Coronary artery (tissue), 2 donors: ENCODE data around the gene CLDN14.

Experiments used
- DNase-seq: peaks from one replicate; pipeline ENCODE4 v3.0.0-alpha.2; 2017; ENCODE audit warnings: low spot score
- H3K27ac ChIP-seq, 2 donors: fragments of 200-600 bp; sonication (generic); one replicate each; pipeline ENCODE4 v1.5.1; 2016 to 2019
- H3K4me3 ChIP-seq: fragments of 200-600 bp; sonication (generic); 2 replicates; pipeline ENCODE4 v1.5.1; 2016; ENCODE audit warnings: mild to moderate bottlenecking, moderate library complexity
- TF ChIP-seq, protein P1 (sequence below): fragments of 200-600 bp; sonication (generic); IDR thresholded peaks from one replicate; pipeline ENCODE4 v1.5.1; 2019; ENCODE audit warnings: antibody characterized with exemption

CLDN14 gene, protein sequence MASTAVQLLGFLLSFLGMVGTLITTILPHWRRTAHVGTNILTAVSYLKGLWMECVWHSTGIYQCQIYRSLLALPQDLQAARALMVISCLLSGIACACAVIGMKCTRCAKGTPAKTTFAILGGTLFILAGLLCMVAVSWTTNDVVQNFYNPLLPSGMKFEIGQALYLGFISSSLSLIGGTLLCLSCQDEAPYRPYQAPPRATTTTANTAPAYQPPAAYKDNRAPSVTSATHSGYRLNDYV

DNA sequence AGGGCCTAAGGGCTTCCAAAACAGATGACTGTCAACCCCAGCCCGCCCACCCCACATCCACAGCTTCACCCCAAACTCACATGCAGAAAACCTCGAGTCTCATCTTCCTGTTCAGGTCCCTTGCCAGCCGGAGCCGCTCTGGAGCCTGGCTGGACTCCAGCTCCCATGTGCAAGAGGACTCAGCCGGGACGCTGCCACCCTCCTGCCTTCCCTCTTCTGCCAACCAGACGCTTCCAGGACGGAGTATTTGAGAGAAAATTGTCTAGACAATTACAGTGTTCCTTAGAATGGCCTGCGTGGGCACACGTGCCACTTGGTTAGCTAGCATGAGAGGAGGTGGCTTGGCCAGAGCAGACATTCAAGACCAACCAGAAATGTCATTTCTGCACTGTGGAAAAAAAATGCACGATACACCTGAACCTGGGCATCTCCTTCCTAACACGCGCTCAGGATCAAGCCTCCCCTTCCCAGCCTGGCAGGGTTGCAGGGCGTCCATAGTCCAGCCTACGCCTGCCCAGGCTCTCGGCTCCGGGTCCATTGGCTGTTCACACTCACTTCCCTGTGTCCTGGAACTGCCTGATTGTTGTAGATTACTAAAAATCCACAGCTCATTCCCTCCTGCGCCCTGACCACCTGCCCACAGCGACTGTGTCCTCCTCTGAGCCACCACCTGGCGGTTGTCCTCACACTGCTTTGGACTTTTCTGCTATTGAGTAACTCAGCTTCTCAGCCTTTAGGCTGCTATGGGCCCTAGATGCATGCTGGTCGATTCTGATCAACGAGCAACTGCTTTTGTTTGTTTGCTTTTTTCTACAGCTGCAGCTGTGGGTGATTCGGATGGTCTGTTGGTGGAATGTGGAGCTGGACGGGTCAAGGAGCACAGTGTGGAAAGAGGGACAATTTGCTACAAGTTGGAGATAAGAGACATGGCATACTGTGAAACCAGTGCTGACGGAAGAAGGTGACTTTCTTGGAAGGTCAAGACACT, at the start of gene CLDN14:
Gene CLDN14 (minus strand): TSS at position 708 of the 988 bp plus-strand sequence. CDS start 18,427 bp downstream, outside the sequence.
- TF ChIP-seq, protein P1, sequence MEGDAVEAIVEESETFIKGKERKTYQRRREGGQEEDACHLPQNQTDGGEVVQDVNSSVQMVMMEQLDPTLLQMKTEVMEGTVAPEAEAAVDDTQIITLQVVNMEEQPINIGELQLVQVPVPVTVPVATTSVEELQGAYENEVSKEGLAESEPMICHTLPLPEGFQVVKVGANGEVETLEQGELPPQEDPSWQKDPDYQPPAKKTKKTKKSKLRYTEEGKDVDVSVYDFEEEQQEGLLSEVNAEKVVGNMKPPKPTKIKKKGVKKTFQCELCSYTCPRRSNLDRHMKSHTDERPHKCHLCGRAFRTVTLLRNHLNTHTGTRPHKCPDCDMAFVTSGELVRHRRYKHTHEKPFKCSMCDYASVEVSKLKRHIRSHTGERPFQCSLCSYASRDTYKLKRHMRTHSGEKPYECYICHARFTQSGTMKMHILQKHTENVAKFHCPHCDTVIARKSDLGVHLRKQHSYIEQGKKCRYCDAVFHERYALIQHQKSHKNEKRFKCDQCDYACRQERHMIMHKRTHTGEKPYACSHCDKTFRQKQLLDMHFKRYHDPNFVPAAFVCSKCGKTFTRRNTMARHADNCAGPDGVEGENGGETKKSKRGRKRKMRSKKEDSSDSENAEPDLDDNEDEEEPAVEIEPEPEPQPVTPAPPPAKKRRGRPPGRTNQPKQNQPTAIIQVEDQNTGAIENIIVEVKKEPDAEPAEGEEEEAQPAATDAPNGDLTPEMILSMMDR = no peak
- DNase-seq = no peak
- Histone ChIP-seq H3K4me3 (no peak within 1 kb of the TSS), H3K27ac (no peak within 1 kb of the TSS)

DNA sequence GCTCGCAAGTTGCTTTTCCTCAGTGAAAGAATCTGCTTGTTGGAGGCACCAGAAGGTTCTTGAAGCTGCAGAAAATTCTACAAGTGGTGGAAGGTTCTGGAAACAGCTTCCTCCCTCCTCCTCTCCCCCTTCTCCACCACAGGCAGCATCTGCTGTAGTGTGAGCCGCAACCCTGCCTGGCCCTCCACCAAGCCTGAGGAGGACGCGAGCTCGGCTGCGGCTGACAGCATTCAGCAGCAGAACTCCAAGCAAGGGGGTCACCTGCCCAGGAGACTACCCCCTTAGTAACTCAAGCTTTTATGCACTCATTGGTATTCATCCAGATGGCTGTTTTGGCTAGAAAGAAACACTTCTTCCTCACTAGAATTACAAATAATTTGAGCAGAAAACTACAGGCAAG, 48.8 kb upstream of the CLDN14 start:
- Histone ChIP-seq H3K4me3 (no peak overlapping the region), H3K27ac (no peak overlapping the region)
- TF ChIP-seq, protein P1 = no peak
- no peak for DNase-seq

DNA sequence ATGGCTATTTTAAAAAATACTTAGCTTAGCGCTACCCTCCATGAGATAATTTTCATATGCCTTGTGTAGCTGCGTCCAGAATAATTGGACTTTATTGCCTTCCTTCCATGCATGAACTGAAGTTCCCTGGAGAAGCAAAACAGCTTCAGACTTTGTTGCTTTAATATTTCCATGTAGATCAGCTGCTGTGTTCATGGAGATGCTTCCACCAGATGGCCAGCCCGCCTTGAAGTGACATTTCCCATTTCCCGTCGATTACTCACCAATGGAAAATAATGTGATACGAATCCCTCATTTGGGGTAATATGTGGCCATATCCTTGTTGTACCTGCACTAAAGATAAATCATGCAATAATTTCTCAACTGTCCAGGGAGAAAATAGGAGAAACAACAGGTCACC, 47.4 kb upstream of the CLDN14 start:
- TF ChIP-seq, protein P1 = no peak
- Histone ChIP-seq H3K4me3 (no peak overlapping the region), H3K27ac (no peak overlapping the region)
- no peak for DNase-seq

DNA sequence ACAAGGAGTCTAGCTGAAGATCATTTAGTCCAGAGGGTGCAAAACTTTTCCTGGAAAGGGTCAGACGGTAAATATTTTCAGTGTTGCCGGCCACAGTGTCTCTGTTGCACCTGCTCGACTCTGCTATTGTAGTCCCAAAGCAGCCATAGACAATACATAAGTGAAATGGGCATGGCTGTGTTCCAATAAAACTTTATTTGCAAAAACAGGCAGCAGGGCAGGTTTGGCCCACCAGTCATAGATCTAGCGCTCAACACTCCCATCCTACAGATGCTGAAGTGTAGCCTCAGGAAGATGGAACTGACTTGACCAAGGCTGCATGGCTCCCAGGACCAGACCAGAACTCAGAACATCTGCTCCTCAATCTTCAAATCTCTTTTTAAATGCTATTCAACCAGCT, 46.2 kb upstream of the CLDN14 start:
- no peak overlapping the region for H3K27ac ChIP-seq
- TF ChIP-seq, protein P1 = no peak
- no peak for DNase-seq
- H3K4me3 ChIP-seq = no peak overlapping the region

DNA sequence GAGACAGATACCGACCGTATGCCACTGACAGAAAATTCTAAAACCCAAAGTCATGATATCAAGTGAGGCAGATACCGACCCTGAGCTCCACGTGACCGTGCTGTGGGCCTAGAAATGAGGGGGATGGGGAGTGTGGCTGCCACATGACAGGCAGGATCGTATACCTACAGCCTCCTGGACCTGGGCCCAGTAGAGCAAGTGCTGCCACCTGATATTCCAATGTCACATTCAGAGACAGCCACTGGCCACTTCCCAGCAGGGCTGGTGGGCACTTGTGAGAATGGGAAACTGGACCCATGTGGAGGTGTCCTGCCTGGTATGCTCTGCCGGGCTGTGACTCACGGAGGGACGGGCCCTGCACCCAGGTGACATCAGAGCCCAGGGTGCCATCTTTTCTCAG, 44.6 kb upstream of the CLDN14 start:
- Histone ChIP-seq H3K4me3 (no peak overlapping the region), H3K27ac (no peak overlapping the region)
- TF ChIP-seq, protein P1 = no peak
- DNase-seq = no peak

DNA sequence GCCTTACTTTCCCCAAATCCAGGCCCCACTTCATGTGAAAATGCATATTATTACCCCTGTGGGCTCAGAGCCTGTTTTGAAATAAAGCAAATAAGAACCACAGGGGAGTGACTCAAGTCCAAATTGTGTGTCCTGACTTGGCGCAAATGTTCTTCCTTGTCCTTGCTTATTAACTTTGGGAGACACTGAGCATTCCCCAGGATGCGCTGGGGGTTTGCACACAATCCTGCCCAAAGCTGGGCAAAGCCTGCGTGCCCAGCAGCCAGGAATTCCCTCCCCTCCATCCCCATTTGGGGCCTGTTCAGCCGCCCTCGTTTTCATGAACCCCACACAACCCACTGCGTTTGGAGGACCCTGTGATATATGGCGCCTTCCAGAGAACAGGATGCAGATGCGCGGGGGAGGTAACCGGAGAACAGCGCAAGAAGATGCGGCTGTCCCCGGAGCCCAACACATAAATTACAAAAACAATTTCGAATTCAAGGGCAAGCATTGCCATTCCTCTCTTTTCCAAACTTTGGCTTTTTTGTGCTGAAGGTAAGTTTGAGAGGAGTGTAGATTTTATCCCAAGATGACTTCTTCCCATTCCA, 42.4 kb upstream of the CLDN14 start:
- H3K27ac ChIP-seq = no peak overlapping the region
- H3K4me3 ChIP-seq = no peak overlapping the region
- TF ChIP-seq, protein P1 = no peak
- DNase-seq = no peak
